Erythroblast (primary cell): ENCODE data around the gene CD6.

Experiments used
- DNase-seq, 2 experiments: peaks; one replicate each; lab custom pipeline; 2025; lab: John Stamatoyannopoulos, UW
- GATA1 ChIP-seq: IDR thresholded peaks from 2 replicates; pipeline ENCODE4 v1.6.1; 2011; ENCODE audit warnings: low read depth, mild to moderate bottlenecking, control low read depth, low read length, moderate library complexity
- POLR2A ChIP-seq: IDR thresholded peaks from 2 replicates; pipeline ENCODE4 v1.6.1; 2011; ENCODE audit warnings: mild to moderate bottlenecking, low read length

Gene CD6

GRCh38 chr11:60931917-60932316 is 39.6 kb upstream of the CD6 start:
- TF ChIP-seq POLR2A (no peak), GATA1 (no peak)
- DNase-seq: no peak

- no peak for DNase-seq
- TF ChIP-seq POLR2A (no peak), GATA1 (no peak)
Observed at GRCh38 chr11:60932605-60933356, 38.7 kb upstream of the CD6 start.

GRCh38 chr11:60933416-60934123 is 37.9 kb upstream of the CD6 start:
- DNase-seq: no peak
- TF ChIP-seq POLR2A (no peak), GATA1 (no peak)

GRCh38 chr11:60934124-60934789 is 37.2 kb upstream of the CD6 start:
- TF ChIP-seq POLR2A (no peak), GATA1 (no peak)
- no peak for DNase-seq

- no peak for DNase-seq
- TF ChIP-seq POLR2A (no peak), GATA1 (no peak)
Observed at GRCh38 chr11:60934790-60935605, 36.5 kb upstream of the CD6 start.

GRCh38 chr11:60935676-60936442 is 35.6 kb upstream of the CD6 start:
- TF ChIP-seq POLR2A (no peak), GATA1 (no peak)
- no peak for DNase-seq

GRCh38 chr11:60936467-60937143 is 34.9 kb upstream of the CD6 start:
- no peak for TF ChIP-seq POLR2A
- no peak for TF ChIP-seq GATA1
- DNase-seq: no peak

- DNase-seq: no peak
- TF ChIP-seq POLR2A: no peak
- TF ChIP-seq GATA1: no peak
Observed at GRCh38 chr11:60937144-60937527, 34.3 kb upstream of the CD6 start.

- DNase-seq: no peak
- no peak for TF ChIP-seq GATA1
- no peak for TF ChIP-seq POLR2A
Observed at GRCh38 chr11:60937811-60938210, 33.7 kb upstream of the CD6 start.

GRCh38 chr11:60938500-60938899 is 33.0 kb upstream of the CD6 start:
- TF ChIP-seq GATA1 (no peak), POLR2A (no peak)
- DNase-seq: no peak

GRCh38 chr11:60939301-60939700 is 32.2 kb upstream of the CD6 start:
- DNase-seq: no peak
- no peak for TF ChIP-seq GATA1
- no peak for TF ChIP-seq POLR2A

- no peak for DNase-seq
Observed at GRCh38 chr11:60939855-60940254, 31.6 kb upstream of the CD6 start.

More at GRCh38 chr11:60939855-60940254, 31.6 kb upstream of the CD6 start:
- TF ChIP-seq GATA1 (no peak), POLR2A (no peak)
